Fibroblast of the aortic adventitia (primary cell): ENCODE data around the gene AHSA1. TPM values are rescaled to one million over a fixed set of nuclear protein-coding genes. Genes with fewer than 3 reads are reported as not detected.
A peak's percentile ranks its signal among the peaks of the same experiment; 100 is the strongest.

ENCODE experiments used
- DNase-seq: peaks from one replicate; pipeline ENCODE4 v3.0.0-alpha.2; 2010; ENCODE audit warnings: low read depth
- H3K4me3 ChIP-seq: 2 replicates; pipeline ENCODE4 v1.5.1; 2011; ENCODE audit warnings: low read depth, mild to moderate bottlenecking, control low read depth, low read length, moderate library complexity
- total RNA-seq: library from RNA; depleted of rRNA; stranded (reverse); fragments of >200 nt; gene quantifications from 2 replicates; pipeline ENCODE4 v1.2.3, GENCODE V29; 2012; ENCODE audit warnings: low replicate concordance
- TF ChIP-seq, protein P1 (sequence below): IDR thresholded peaks from 2 replicates; pipeline ENCODE4 v1.5.1; 2011; ENCODE audit warnings: mild to moderate bottlenecking, low read length, control low read depth, inconsistent platforms; ENCODE audit not compliant: insufficient read depth

AHSA1 gene
- total RNA-seq, 1 donor = 68.2 TPM

GRCh38 chr14:77485256-77485655 lies 27.4 kb downstream of the AHSA1 start:
- DNase-seq = no peak
- TF ChIP-seq, protein P1, sequence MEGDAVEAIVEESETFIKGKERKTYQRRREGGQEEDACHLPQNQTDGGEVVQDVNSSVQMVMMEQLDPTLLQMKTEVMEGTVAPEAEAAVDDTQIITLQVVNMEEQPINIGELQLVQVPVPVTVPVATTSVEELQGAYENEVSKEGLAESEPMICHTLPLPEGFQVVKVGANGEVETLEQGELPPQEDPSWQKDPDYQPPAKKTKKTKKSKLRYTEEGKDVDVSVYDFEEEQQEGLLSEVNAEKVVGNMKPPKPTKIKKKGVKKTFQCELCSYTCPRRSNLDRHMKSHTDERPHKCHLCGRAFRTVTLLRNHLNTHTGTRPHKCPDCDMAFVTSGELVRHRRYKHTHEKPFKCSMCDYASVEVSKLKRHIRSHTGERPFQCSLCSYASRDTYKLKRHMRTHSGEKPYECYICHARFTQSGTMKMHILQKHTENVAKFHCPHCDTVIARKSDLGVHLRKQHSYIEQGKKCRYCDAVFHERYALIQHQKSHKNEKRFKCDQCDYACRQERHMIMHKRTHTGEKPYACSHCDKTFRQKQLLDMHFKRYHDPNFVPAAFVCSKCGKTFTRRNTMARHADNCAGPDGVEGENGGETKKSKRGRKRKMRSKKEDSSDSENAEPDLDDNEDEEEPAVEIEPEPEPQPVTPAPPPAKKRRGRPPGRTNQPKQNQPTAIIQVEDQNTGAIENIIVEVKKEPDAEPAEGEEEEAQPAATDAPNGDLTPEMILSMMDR = no peak

GRCh38 chr14:77485901-77486678 lies 28.2 kb downstream of the AHSA1 start:
- peak; percentile 63 for DNase-seq
- TF ChIP-seq, protein P1 = no peak
- no peak overlapping the region for H3K4me3 ChIP-seq

More at GRCh38 chr14:77485256-77485655, 27.4 kb downstream of the AHSA1 start:
- no peak overlapping the region for H3K4me3 ChIP-seq

DNA sequence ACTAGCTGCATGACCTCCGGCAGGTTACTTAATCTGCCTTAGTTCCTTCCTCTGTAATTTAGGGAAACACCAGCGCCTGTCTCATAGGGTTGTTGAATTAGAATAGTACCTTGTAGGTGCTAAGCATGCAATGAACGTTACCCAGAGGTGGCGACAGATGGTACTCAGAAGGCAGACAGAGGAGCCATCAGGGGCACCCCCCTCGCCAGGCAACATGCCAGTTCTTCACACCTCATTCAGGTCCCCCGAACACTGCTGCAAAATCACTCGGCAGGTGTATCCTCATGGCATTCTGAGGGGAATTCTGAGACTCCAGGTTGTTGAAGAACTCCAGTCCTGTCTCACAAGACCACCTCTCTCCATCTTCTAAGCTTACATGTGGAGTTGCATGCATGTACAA lies 30.7 kb downstream of the AHSA1 start:
- TF ChIP-seq, protein P1 = no peak
- no peak overlapping the region for H3K4me3 ChIP-seq
- DNase-seq = no peak

DNA sequence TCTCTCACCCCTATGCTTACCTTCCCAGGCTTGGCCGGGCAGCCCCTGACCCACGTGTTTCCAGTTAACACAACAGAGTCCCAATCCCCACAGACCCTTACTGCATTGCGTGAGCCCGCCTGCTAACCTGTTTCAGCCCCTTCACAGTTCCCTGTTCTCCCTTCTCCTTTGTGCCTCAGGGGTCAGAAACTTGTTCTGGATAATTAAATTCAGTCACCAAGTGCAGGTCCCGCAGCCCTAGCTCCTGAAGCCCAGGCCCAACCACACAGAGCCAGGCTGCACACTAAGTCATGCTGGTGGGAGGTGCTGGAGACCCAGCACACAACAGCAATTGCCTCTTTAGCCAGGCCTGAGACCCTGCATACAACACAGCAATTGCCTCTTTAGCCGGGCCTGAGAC lies 31.1 kb downstream of the AHSA1 start:
- TF ChIP-seq, protein P1 = no peak
- no peak for DNase-seq

DNA sequence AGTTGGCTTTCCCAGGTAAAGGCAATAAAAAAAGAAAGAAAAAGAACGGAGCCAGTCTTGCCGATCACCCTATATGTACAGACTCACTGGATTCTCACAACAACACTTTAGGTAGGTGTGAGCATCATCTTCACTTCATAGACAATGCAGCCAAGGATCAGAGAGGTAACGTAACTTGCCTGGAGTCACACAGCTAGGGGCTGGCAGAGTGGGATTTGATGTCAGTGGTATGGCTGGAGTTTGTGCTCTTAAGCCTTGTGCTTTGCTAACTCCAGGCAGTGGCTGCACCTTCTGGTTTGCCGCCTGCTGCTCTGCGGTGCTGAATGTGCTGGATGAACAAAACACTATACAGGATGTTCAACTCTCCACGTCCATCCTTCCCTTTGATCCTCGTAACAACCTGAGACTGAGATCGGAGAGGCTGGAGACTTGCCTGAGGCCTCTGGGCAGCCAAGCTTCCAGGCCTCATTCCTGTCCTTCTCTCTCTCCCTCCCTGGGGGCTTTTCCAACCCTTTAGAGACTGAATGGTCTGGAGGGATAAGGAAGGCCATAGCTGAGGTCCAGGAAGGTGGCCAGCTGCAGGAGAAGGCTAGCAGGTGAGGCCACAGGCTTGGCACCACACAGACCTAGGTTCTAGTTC lies 32.6 kb downstream of the AHSA1 start:
- DNase-seq = no peak
- H3K4me3 ChIP-seq = no peak overlapping the region
- TF ChIP-seq, protein P1 = no peak

More for the DNA sequence above, 31.1 kb downstream of the AHSA1 start:
- no peak overlapping the region for H3K4me3 ChIP-seq

GRCh38 chr14:77491056-77491455 lies 33.2 kb downstream of the AHSA1 start:
- TF ChIP-seq, protein P1 = no peak
- DNase-seq = no peak
- H3K4me3 ChIP-seq = no peak overlapping the region
